Lower leg skin (tissue), 3 donors: ENCODE measurements around the gene TMEM130.

Experiments used
- POLR2A ChIP-seq, 2 donors: fragments of 450-650 bp; IDR thresholded peaks; one replicate each; pipeline ENCODE4 v1.6.1; 2016 to 2017; ENCODE audit warnings: antibody characterized with exemption in 2 of 2, mild to moderate bottlenecking in 1 of 2, moderate library complexity in 1 of 2
- TF ChIP-seq, protein P1 (sequence below), 3 donors: fragments of 450-650 bp; IDR thresholded peaks; one replicate each; pipeline ENCODE4 v1.5.1; 2016; ENCODE audit warnings: antibody characterized with exemption in 3 of 3, mild to moderate bottlenecking in 3 of 3, moderate library complexity in 2 of 3

DNA sequence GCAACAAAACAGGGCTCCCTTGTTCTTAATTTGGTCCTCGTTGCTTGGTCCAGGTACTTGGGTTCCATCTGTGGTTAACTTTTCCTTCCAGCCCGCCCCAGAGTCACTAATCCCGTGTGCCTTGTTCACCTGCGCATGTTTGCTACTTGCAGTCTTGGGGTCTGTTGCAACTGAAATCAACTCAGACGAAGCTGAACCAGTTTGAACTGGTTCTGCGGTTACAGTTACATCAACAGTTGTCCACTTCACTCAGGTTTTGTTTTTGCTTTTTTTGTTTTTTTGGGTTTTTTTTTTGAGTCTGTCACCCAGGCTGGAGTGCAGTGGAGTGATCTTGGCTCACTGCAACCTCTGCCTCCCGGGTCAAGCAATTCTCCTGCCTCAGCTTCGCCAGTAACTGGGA, 43.2 kb upstream of the TMEM130 start:
- no peak for TF ChIP-seq POLR2A (IDR thresholded peaks at IDR 0.05)
- TF ChIP-seq, protein P1, sequence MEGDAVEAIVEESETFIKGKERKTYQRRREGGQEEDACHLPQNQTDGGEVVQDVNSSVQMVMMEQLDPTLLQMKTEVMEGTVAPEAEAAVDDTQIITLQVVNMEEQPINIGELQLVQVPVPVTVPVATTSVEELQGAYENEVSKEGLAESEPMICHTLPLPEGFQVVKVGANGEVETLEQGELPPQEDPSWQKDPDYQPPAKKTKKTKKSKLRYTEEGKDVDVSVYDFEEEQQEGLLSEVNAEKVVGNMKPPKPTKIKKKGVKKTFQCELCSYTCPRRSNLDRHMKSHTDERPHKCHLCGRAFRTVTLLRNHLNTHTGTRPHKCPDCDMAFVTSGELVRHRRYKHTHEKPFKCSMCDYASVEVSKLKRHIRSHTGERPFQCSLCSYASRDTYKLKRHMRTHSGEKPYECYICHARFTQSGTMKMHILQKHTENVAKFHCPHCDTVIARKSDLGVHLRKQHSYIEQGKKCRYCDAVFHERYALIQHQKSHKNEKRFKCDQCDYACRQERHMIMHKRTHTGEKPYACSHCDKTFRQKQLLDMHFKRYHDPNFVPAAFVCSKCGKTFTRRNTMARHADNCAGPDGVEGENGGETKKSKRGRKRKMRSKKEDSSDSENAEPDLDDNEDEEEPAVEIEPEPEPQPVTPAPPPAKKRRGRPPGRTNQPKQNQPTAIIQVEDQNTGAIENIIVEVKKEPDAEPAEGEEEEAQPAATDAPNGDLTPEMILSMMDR (IDR thresholded peaks at IDR 0.05): no peak
